ELF-1 (cell line): ENCODE results near the gene CHST3.
"Not testable (repeated sequence)": the region's sequence is repeated elsewhere in the genome, so short reads cannot be mapped to it uniquely, and the experiment has no call there.

Source experiments
- DNase-seq: peaks from one replicate; pipeline ENCODE4 v3.0.0-alpha.2; 2016; ENCODE audit warnings: low read depth, low spot score

CHST3 gene

GRCh38 chr10:71964098-71964742 lies at the start of gene CHST3:
TSS of gene CHST3 (plus strand) at chr10:71964395. CDS start at chr10:72005843, 41,448 bp downstream.
- DNase-seq: peak; percentile 66

DNA sequence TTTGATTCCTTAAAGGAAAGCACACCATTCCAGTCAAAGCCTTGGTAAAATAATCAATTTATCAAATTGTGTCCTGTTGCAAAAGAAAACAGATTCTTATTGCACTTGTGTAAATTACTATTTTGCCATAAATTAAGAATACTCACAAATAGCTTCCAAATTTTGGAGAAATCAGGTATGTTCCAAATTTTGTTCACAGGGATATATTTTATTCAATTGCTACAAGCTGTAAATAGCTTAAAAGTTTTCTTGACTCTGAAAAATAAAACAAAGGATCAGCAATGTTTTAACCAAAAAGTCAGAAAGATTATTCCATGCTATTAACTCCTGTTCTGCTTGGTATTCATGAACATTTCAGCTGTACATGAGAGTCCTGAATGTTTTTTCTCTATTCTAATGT lies 47.4 kb upstream of the CHST3 start:
- DNase-seq: no peak

DNA sequence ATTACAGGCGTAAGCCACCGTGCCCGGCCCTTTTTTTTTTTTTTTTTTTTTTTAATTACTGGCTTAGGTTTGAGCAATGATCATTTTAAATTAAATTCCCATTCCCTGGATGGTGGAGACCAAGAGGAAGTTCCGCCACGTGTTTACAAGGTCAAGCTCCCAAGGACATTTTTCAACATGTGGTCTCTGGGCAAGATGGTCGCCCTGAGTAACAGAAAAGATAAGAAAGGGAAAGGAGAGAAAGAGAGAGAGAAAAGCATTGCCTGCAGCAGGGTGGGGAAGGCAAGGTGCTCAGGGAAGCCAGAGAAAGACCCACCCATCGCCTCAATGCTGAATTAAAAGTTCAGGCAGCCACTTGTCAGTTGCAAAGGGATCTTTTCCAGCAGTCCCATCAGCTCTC lies 45.2 kb upstream of the CHST3 start:
- DNase-seq: no peak

DNA sequence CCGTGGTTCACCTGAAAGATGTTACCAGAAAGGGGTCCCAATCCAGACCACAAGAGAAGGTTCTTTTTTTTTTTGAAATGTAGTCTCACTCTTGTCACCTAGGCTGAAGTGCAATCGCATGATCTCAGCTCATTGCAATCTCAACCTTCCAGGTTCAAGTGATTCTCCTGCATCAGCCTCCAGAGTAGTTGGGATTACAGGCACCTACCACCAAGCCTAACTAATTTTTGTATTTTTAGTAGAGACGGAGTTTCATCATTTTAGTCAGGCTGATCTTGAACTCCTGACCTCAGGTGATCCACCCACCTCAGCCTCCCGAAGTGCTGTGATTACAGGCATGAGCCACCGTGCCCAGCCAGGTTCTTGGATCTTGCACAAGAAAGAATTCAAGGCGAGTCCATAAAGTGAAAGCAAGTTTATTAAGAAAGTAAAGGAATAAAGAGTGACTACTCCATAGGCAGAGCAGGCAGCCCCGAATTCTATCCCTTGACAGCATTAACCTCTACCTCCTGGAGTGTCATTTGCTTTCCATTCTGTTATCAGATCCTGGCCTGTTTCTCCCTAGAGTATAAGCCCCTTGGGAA lies 44.1 kb upstream of the CHST3 start:
- DNase-seq: not testable (repeated sequence)

DNA sequence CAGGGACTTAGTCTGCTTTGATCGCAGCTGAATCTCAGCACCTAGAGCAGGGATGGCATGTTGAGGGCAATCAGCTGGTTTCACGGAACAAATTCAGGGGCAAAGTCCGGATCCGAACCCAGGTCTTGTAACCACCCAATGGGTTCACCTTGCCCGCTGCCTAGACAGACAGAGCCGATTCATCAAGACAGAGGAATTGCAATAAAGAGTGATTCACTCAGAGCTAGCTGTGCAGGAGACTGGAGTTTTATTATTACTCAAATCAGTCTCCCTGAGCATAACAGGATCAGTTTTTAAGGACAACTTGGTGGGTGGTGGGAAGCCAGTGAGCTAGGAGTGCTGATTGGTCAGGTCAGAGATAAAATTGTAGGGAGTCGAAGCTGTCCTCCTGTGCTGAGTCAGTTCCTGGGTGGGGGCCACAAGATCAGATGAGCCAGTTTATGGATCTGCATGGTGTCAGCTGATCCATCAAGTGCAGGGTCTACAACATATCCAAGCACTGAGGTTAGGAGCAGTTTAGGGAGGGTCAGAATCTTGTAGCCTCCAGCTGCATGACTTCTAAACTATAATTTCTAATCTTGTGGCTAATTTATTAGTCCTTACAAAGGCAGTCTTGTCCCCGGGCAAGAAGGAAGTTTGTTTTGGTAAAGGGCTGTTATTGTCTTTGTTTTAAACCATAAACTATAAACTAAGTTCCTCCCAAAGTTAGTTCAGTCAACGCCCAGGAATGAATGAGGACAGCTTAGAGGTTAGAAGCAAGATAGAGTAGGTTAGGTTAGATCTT lies 43.5 kb upstream of the CHST3 start:
- DNase-seq: no peak

DNA sequence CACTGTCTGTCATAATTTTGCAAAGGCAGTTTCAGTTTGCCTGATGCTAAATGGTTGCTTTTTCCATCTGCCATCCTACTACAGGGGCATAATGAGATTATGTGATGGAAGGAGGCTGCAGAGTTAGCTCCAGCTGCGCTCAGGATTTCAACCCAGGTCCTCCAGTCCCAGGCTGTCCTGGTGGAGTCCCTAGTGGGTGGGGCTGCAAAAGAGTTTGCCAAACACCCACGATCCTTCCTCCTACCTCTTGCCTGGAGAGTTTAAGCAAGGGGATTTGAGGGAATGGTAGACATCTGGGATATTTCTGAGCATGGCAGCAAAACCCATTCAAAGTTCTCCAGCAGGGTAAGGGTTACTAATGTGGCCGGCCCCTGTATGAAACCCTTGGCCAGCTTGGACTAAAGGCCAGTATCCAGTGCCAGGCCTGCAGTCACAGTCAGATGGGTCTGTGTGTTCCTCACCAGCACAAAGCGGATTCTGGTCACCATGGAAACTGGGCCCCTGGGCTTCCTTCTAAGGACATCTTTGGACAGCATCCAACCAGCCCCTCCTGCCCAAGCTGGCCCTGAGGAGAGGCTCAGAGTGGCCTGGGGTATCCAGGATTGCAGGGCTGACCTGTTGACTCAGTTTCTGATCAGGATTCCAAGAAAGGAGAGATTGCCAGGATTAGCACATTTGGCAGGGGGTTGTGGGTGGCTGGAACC lies 42.7 kb upstream of the CHST3 start:
- peak; percentile 20 for DNase-seq

GRCh38 chr10:71923138-71923692 lies 41.0 kb upstream of the CHST3 start:
- DNase-seq: peak; percentile 18

- no peak for DNase-seq
These were observed 39.4 kb upstream of the CHST3 start for GRCh38 chr10:71924771-71925170.

DNA sequence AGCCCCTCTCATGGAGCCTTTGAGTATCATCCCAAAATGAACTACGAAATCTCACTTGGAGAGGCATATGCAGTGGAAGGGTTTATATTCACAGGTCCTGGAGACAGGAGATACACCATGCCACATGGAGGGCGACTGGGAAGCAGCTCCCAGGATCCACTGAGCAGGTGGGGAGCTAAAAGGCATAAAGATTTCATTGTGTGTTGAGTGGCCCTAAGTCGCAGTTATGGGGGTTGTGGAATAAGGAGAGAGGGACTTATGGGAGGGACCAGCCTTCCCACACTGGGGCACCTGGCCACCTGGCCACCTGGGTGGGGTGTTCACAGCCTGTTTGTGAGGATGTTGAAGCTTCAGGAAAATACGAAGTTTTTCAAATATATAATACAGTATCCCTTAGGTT lies 37.0 kb upstream of the CHST3 start:
- DNase-seq: no peak

DNA sequence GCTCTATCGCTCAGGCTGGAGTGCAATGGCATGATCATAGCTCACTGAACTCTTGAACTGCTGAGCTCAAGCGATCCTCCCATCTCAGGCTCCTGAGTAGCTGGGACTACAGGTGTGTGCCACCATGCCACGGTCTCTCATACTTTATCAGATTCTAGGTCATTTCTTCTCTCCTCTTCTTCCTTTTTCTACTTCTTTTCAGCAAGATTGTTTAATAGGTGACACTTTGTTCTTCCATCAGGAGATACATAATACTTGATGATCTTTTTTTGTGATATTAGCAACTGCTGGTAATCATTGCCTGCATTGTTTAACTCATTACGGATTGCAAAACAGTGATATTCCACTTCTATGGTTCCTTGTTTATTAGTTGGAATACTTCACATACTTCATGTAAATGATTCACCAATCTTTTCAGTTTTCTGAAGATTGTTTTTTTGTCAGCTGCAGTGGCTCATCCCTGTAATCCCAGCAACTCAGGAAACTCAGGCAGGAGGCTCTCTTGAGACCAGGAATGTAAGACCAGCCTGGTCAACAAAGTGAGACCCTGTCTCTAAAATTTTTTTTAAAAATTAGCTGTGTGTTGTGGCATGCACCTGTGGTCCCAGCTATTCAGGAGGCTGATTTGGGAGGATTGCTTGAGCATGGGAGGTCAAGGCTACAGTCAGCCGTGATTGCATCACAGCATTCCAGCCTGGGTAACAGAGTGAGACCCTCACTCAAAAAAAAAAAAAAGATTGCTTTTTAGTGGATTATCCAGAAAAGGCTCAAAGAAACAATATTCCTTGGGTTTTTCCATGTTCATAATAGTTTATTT lies 36.2 kb upstream of the CHST3 start:
- DNase-seq: no peak

GRCh38 chr10:71931295-71931694 lies 32.9 kb upstream of the CHST3 start:
- no peak for DNase-seq

- DNase-seq: no peak
These were observed 30.5 kb upstream of the CHST3 start for GRCh38 chr10:71933651-71934050.

DNA sequence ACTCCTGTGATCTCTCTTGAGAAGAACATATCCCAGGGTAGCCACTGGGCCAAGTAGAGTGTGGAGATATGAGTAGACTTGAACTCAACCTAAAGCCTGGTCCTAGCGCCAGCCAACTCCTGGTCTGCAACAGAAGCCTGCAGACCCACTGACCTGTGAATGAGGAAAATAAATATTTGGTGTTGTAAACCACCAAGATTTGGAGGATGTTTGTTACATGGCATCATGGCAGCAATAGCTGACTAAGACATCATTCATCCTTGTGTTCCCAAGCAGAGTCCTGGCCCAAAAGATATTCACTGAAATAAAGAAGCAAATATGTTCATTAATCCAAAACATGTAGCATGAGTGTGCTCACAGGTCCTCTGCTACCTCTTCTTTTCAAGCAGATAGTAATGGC lies 26.0 kb upstream of the CHST3 start:
- no peak for DNase-seq

- no peak for DNase-seq
These were observed 24.9 kb upstream of the CHST3 start for GRCh38 chr10:71939304-71939703.

GRCh38 chr10:71939861-71940474 lies 24.2 kb upstream of the CHST3 start:
- DNase-seq: no peak

DNA sequence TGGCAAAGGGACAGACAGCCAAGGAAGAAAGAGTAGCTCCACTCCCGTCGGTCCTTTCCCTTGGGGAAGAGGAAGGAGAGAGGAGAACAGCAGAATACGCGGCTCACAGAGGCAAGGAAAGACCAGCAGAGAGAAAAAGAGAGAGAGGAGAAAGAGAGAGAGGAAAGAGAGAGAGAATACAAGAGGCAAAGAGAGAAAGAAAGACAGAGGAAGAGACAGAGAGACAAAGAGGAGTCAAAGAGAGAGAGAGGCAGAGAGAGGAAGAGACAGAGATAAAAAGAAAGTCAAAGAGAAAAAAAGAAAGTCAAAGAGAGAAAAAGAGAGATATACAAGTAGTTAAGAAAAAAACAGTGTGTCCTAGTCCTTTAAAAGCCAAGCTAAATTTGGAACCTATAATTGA lies 23.4 kb upstream of the CHST3 start:
- DNase-seq: no peak

DNA sequence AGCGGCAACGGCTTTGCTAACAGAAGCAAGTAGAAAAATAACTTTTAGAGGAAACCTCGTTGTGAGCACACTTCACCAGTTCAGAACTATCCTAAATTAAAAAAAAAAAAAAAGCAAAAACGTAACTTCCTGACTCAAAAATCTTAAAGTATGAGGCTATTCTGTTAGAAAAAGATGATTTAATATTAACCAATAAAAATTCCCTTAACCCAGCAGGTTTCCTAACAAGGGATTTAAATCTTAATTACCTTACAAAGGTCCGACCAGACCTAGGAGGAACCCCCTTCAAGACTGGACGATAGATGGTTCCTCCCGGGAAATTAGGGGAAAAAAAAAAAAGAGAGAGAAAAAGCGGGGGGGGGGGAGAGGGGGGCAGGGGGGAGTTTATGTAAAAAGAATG lies 22.9 kb upstream of the CHST3 start:
- no peak for DNase-seq

DNA sequence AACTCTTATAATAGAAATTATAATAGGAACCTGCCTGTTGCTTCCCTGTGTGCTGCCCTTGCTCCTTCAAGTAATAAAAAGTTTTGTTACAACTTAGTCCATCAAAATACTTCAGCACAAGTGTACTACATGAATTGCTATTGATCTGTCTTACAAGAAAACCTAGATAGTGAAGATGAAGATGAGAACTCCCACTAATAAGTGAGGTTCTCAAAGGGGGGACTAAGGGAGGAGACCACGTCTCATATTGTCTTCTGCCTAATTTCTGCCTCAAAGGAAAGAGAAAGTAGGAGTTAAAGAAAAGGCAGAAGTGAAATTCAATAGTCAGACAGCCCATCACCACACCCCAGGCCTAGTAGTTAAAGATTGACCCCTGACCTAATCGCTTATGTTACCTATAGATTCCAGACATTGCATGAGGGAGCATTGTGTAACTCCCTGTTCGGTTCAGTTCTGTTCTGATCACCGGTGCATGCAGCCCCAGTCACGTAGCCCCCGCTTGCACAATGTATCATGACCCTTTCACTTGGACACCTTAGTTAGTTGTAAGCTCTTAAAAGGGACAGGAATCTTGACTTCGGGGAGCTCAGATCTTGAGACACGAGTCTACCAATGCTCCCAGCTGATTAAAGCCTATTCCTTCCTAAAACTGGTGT lies 18.2 kb upstream of the CHST3 start:
- DNase-seq: no peak

DNA sequence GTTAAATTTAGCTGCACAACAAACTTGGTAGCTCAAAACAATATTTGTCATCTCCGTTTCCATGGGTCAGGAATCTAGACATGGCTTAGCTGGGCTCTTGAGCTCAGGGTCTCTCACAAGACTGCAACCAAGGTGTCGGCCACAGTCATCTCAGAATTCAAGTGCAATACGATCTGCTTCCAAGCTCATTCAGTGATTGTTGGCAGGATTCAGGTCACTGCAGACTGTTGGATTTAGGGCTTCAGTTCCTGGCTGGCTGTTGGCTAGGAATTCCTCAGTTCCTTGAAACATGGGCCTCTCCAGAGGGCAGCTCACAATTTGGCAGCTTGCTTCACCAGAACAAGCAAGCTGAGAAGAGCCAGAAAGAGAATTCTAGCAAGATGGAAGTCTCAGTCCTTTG lies 17.5 kb upstream of the CHST3 start:
- DNase-seq: no peak

- DNase-seq: peak; percentile 51
These were observed 15.6 kb upstream of the CHST3 start for GRCh38 chr10:71948496-71949067.
